Neuronal stem cell (in vitro differentiated cells): ENCODE measurements around the gene ANKRD33B.

Source experiments
- DNase-seq: peaks from one replicate; pipeline ENCODE4 v3.0.0-alpha.2; 2013; ENCODE audit warnings: low spot score
- H2AFZ ChIP-seq: one replicate; pipeline ENCODE4 v1.6.1; 2013; ENCODE audit warnings: mild to moderate bottlenecking, low read length, inconsistent platforms
- H2AK5ac ChIP-seq: 2 replicates; pipeline ENCODE4 v1.6.1; 2013; ENCODE audit warnings: low read depth, mild to moderate bottlenecking, inconsistent platforms, low read length, moderate library complexity, mixed read lengths
- H2BK120ac ChIP-seq: 2 replicates; pipeline ENCODE4 v1.6.1; 2013; ENCODE audit warnings: low read depth, mild to moderate bottlenecking, inconsistent platforms, low read length, moderate library complexity, mixed read lengths
- H2BK12ac ChIP-seq: one replicate; pipeline ENCODE4 v1.6.1; 2013; ENCODE audit warnings: low read length, inconsistent platforms
- H2BK15ac ChIP-seq: 2 replicates; pipeline ENCODE4 v1.6.1; 2013; ENCODE audit warnings: mild to moderate bottlenecking, low read length, inconsistent platforms, mixed read lengths
- H2BK5ac ChIP-seq: one replicate; pipeline ENCODE4 v1.6.1; 2013; ENCODE audit warnings: inconsistent platforms, mild to moderate bottlenecking, low read length, moderate library complexity
- H3K14ac ChIP-seq: one replicate; pipeline ENCODE4 v1.6.1; 2013; ENCODE audit warnings: low read length, inconsistent platforms
- H3K18ac ChIP-seq: 2 replicates; pipeline ENCODE4 v1.6.1; 2013; ENCODE audit warnings: low read length, inconsistent platforms
- H3K23ac ChIP-seq: 2 replicates; pipeline ENCODE4 v1.6.1; 2013; ENCODE audit warnings: low read depth, mild to moderate bottlenecking, mixed read lengths, low read length, inconsistent platforms; ENCODE audit not compliant: poor library complexity
- H3K27ac ChIP-seq: replicated peaks from 3 replicates; pipeline ENCODE4 v1.5.1; 2013; ENCODE audit warnings: low read length, inconsistent platforms
- H3K27me3 ChIP-seq, 3 experiments: 2 replicates each; pipeline ENCODE4 v1.6.1; 2013; ENCODE audit warnings: low read length in 3 of 3, mild to moderate bottlenecking in 2 of 3, inconsistent platforms in 1 of 3, low read depth in 1 of 3, mixed read lengths in 1 of 3, moderate library complexity in 1 of 3; ENCODE audit not compliant: control insufficient read depth in 3 of 3, insufficient read depth in 3 of 3
- H3K36me3 ChIP-seq, 2 donors: replicated peaks in 1 of 2; 2 replicates each; pipeline ENCODE4 v1.6.1; 2013; ENCODE audit warnings: low read length in 2 of 2; ENCODE audit not compliant: control insufficient read depth in 2 of 2, insufficient read depth in 2 of 2
- H3K4ac ChIP-seq: 2 replicates; pipeline ENCODE4 v1.6.1; 2013; ENCODE audit warnings: inconsistent platforms, mild to moderate bottlenecking, low read length, moderate library complexity
- H3K4me1 ChIP-seq, 2 donors: 1 replicate in 1 of 2; 2 replicates in 1 of 2; pipeline ENCODE4 v1.6.1; 2013; ENCODE audit warnings: low read length in 2 of 2, low read depth in 1 of 2; ENCODE audit not compliant: control insufficient read depth in 2 of 2, insufficient read depth in 1 of 2
- H3K4me2 ChIP-seq: one replicate; pipeline ENCODE4 v1.6.1; 2013; ENCODE audit warnings: mild to moderate bottlenecking, low read length, inconsistent platforms; ENCODE audit not compliant: insufficient read depth, poor library complexity, severe bottlenecking
- H3K4me3 ChIP-seq, 2 donors: 2 replicates each; pipeline ENCODE4 v1.5.1; 2013; ENCODE audit warnings: low read length in 2 of 2, mild to moderate bottlenecking in 2 of 2, inconsistent platforms in 1 of 2, moderate library complexity in 1 of 2
- H3K79me1 ChIP-seq: one replicate; pipeline ENCODE4 v1.6.1; 2013; ENCODE audit warnings: low read depth, mild to moderate bottlenecking, inconsistent platforms, low read length, moderate library complexity
- H3K9ac ChIP-seq: one replicate; pipeline ENCODE4 v1.6.1; 2013; ENCODE audit warnings: mild to moderate bottlenecking, low read depth, low read length, inconsistent platforms; ENCODE audit not compliant: poor library complexity
- H3K9me3 ChIP-seq, 2 donors: replicated peaks in 1 of 2; 2 replicates each; pipeline versions ENCODE3 to v1.6.1; 2013; ENCODE audit warnings: low read length in 2 of 2, mild to moderate bottlenecking in 2 of 2, inconsistent platforms in 1 of 2, low read depth in 1 of 2, mixed read lengths in 1 of 2, moderate library complexity in 1 of 2; ENCODE audit not compliant: control insufficient read depth in 2 of 2, insufficient read depth in 1 of 2
- H4K8ac ChIP-seq: one replicate; pipeline ENCODE4 v1.6.1; 2013; ENCODE audit warnings: low read depth, mild to moderate bottlenecking, inconsistent platforms, low read length, moderate library complexity
- H4K91ac ChIP-seq: one replicate; pipeline ENCODE4 v1.6.1; 2013; ENCODE audit warnings: low read length, low read depth, mild to moderate bottlenecking, inconsistent platforms; ENCODE audit not compliant: poor library complexity
- WGBS, 2 donors: extraction: QIAGEN DNeasy Blood & Tissue Kit; methylation state at CpG; one replicate each; pipeline ENCODE4 v1.1.7; 2013; ENCODE audit warnings: missing lambda C conversion rate in 2 of 2, mixed read lengths in 1 of 2; ENCODE audit not compliant: insufficient read length in 2 of 2, insufficient replicate concordance in 1 of 2; ENCODE audit errors: extremely low coverage in 2 of 2; 5-methylcytosine and 5-hydroxymethylcytosine counted together

Gene ANKRD33B

GRCh38 chr5:10551782-10552138 is 12.1 kb upstream of the ANKRD33B start:
- H3K27me3 ChIP-seq, result peaks cover 0 to 29% (median 0%) of the 10 kb centered on the region in 3 experiments
- no peak overlapping the region for H2BK12ac ChIP-seq
- no peak overlapping the region for H3K18ac ChIP-seq
- H2BK5ac ChIP-seq, result no peak overlapping the region
- no peak overlapping the region for H3K4me2 ChIP-seq
- no peak overlapping the region for H2BK120ac ChIP-seq
- H3K27ac ChIP-seq, result peak overlapping the region; percentile 77
- H3K14ac ChIP-seq, result no peak overlapping the region
- no peak overlapping the region for H3K23ac ChIP-seq
- H3K4ac ChIP-seq, result no peak overlapping the region
- no peak overlapping the region for H2AFZ ChIP-seq
- H3K36me3 ChIP-seq, result no peaks in the 10 kb centered on the region
- no peak for DNase-seq
- H3K9me3 ChIP-seq, result peaks cover 0 to 5% of the 10 kb centered on the region in 2 donors
- H4K91ac ChIP-seq, result no peak overlapping the region
- no peak overlapping the region for H4K8ac ChIP-seq
- H2BK15ac ChIP-seq, result no peak overlapping the region
- H3K9ac ChIP-seq, result no peak overlapping the region
- H2AK5ac ChIP-seq, result no peak overlapping the region
- H3K4me1 ChIP-seq, result peaks cover 3 to 17% of the 10 kb centered on the region in 2 donors
- no peak overlapping the region for H3K4me3 ChIP-seq
- WGBS, 2 donors, result no CpG with 5 or more reads among the region's 3 CpGs
- peaks cover 2% of the 10 kb centered on the region for H3K79me1 ChIP-seq

DNA sequence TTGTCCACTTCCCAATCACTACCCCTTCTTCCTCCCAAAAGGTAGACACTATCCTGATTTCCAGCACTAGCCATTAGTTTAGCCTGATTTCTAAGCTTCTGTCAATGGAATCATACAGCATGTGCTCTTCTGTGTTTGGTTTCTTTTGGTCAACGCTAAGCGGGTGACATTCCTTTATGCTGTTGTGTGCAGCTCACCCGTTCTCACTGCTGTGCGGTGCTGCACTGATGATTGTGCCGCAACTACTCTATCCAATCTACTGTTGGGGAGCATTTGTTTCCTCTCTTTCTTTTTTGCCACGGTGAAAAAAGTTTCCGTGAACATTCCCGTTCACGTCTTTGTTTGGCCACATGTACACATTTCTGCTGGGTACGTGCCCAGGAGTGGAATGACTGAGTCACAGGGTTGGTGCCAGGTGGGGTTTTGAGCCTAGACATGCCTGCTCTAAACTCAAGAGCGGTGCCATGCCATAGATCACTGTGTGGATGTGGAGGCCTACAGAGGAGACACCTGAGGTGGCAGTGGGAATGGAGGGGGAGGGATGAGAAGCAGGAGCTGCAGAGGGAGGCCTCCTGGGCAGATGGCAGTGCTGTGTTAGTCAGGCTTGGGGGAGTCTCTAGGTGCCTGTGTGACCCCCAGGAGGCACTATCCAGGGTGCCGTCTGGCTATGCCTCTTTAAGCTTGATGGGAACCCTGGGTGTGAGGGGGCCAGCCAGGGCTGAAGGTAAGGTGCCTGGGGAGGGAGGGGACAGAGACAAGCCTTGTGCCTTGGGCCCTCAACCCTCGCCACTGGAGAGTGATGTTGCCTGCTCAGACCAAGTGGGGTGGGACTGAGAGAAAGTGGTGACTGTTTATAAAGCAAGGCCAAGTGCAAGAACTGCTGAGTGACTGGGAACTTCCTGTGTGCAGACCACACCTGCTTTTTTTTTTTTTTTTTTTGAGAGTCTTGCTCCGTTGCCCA is 11.4 kb upstream of the ANKRD33B start:
- Histone ChIP-seq H2AFZ (no peak overlapping the region), H3K27me3 (peaks cover 0 to 36% (median 0%) of the 10 kb centered on the region in 3 experiments), H3K4me2 (no peak overlapping the region), H2BK12ac (peak overlapping the region; percentile 96), H3K14ac (no peak overlapping the region), H3K23ac (peak overlapping the region; percentile 60), H2BK15ac (peak overlapping the region; percentile 1), H3K79me1 (peaks cover 2% of the 10 kb centered on the region), H2BK120ac (peak overlapping the region; percentile 75), H3K4me3 (no peak overlapping the region), H3K9ac (no peak overlapping the region), H2AK5ac (peak overlapping the region; percentile 91), H3K4ac (peak overlapping the region; percentile 28), H4K91ac (peak overlapping the region; percentile 75), H3K27ac (no peak overlapping the region), H3K36me3 (no peaks in the 10 kb centered on the region), H3K18ac (peak overlapping the region; percentile 93), H3K9me3 (peaks cover 0 to 5% of the 10 kb centered on the region in 2 donors), H2BK5ac (peak overlapping the region; percentile 67), H4K8ac (no peak overlapping the region), H3K4me1 (peaks cover 3 to 19% of the 10 kb centered on the region in 2 donors)
- no CpG with 5 or more reads among the region's 14 CpGs for WGBS, 2 donors
- no peak for DNase-seq

- no peak overlapping the region for H3K14ac ChIP-seq
- H3K36me3 ChIP-seq, result no peaks in the 10 kb centered on the region
- no peak overlapping the region for H3K9ac ChIP-seq
- no peak overlapping the region for H3K4me2 ChIP-seq
- peaks cover 0 to 4% of the 10 kb centered on the region in 2 donors for H3K9me3 ChIP-seq
- peaks cover 3 to 21% of the 10 kb centered on the region in 2 donors for H3K4me1 ChIP-seq
- no peak overlapping the region for H3K4ac ChIP-seq
- H4K8ac ChIP-seq, result no peak overlapping the region
- no peak overlapping the region for H3K23ac ChIP-seq
- H2AFZ ChIP-seq, result no peak overlapping the region
- H3K27ac ChIP-seq, result no peak overlapping the region
- H3K27me3 ChIP-seq, result peaks cover 0 to 45% (median 0%) of the 10 kb centered on the region in 3 experiments
- DNase-seq, result no peak
- WGBS, 2 donors, result no CpG with 5 or more reads among the region's 7 CpGs
- no peak overlapping the region for H4K91ac ChIP-seq
- H2BK5ac ChIP-seq, result no peak overlapping the region
- H3K18ac ChIP-seq, result no peak overlapping the region
- H3K79me1 ChIP-seq, result peaks cover 2% of the 10 kb centered on the region
- H2BK12ac ChIP-seq, result no peak overlapping the region
- H2BK15ac ChIP-seq, result no peak overlapping the region
- H2BK120ac ChIP-seq, result no peak overlapping the region
- no peak overlapping the region for H3K4me3 ChIP-seq
- H2AK5ac ChIP-seq, result no peak overlapping the region
Measured at GRCh38 chr5:10553476-10553875, 10.4 kb upstream of the ANKRD33B start.

GRCh38 chr5:10555277-10555684 is 8.6 kb upstream of the ANKRD33B start:
- Histone ChIP-seq H4K91ac (no peak overlapping the region), H2BK12ac (no peak overlapping the region), H2BK5ac (no peak overlapping the region), H3K4me2 (no peak overlapping the region), H3K23ac (no peak overlapping the region), H4K8ac (no peak overlapping the region), H3K18ac (no peak overlapping the region), H3K9me3 (no peaks in the 10 kb centered on the region), H3K27ac (no peak overlapping the region), H2AFZ (no peak overlapping the region), H2AK5ac (no peak overlapping the region), H3K14ac (no peak overlapping the region), H3K79me1 (no peaks in the 10 kb centered on the region), H3K4ac (no peak overlapping the region), H3K4me3 (no peak overlapping the region), H3K36me3 (no peaks in the 10 kb centered on the region), H3K9ac (no peak overlapping the region), H3K4me1 (peaks cover 3 to 18% of the 10 kb centered on the region in 2 donors), H3K27me3 (peaks cover 0 to 63% (median 0%) of the 10 kb centered on the region in 3 experiments), H2BK15ac (no peak overlapping the region), H2BK120ac (no peak overlapping the region)
- WGBS, 2 donors, result no CpG with 5 or more reads among the region's 8 CpGs
- DNase-seq, result no peak
